ENCODE results near the gene SLC7A9.
"Not testable (repeated sequence)": the region's sequence is repeated elsewhere in the genome, so short reads cannot be mapped to it uniquely, and the experiment has no call there.

Gene SLC7A9

DNA sequence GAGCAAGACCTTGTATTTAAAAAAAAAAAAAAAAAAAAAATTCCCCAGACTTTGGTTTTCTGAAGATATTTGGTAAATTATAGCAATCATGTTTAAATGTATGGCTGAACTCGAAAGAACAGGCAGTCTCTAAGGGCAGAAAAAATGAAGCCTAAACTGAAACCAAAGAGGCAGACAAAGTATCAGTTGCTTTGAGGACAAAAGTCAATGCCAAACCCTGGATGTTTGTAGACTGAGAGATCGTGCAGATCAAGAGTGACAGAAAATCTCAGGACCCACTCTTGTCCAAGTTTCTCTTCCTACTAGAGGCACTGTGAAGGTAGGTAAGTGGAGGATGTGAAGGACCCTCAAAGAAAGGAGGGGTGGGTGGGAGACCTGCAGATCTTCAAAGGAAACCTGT is 11.1 kb upstream of the SLC7A9 start:
- no peak for FAIRE-seq

DNA sequence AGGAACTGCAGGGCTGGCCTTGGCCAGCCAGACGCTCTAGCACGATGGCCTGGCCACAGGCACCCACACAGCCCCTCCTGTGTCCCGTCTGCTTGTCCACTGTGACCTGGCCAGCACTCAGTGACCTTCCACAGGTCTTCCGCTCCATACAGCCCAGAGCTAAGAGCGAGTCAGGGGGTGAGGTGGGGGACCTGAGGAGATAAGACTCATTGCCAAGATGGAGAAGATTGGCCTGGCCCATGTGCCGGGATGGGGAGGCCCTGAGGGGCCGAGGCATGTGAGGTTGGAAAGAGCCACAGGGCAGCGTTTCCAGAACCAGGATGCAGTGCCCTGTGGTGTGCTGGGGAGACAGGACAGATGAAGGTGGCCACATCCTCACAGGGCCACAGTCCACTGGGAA is 10.2 kb upstream of the SLC7A9 start:
- no peak for FAIRE-seq

DNA sequence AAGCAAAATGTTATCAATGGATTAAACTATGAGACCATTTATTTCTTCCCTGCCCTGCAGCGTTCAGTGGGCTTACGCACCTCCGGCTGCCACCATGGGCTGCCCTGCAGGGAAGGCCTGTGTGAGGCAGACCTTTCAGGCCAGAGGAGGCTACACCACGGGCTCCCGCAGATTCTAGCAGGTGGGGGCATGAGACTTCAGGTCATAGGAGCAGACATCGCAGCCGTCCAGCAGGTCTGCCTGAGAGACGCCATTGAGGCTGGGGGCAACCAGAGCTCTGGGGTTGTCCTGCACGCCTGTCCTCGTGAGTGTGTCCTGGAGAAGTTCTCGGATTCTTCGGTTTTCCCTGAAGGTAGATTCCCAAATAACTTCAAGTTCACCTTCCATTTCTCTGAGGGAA is 9.4 kb upstream of the SLC7A9 start:
- no peak for FAIRE-seq

DNA sequence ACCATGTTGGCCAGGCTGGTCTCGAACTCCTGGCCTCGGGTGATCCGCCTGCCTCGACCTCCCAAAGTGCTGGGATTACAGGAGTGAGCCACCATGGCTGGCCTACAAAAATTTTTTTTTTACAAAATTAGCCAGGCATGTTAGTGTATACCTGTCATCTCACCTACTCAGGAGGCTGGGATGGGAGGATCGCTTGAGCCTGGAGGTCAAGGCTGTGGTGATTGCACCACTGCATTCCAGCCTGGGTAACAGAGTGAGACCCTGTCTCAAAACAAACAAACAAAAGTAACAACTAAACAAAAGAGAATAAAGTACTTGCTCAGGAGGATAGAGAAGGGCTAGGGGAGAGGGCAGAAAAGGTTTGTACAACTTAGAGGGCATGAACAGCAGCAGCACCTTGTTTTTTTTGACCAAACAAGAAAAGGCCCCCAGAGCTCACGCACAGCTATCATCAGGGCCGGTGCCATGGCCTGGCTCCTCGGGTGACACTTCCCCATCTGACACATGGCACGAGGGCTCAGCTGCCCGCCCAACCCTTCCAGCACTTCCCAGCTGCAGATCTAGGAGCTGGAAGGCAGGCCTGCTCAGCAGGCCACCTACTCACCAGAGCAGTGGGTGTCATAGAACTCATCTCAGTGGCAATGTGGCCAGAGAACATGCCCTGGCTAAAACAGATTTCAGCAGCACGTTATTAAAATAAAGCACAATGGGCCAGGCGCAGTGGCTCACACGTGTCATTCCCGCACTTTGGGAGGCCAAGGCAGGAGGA is 8.6 kb upstream of the SLC7A9 start:
- FAIRE-seq: no peak

DNA sequence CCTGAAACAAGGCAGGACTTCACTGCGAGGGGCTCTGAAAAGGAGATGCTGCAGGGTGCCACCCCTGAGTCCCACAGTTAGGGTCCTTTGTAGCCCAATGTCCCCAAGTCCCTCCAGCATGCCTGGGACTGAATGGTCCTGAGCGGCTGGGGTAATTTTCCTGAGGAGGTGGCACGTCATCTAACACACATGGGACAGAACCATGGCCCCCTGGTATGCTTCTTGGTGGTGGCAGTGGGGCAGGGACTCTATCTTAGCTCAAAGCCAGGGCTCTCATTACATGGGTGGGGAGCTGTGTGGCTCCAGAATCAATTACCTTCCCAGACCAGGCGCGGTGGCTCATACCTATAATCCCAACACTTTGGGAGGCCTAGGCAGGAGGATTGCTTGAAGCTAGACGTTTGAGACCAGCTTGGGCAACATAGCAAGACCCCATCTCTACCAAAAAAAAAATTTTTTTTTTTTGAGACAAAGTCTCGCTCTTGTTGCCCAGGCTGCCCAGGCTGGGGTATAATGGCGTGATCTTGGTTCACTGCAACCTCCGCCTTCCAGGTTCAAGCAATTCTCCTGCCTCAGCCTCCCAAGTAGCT is 7.9 kb upstream of the SLC7A9 start:
- no peak for FAIRE-seq

DNA sequence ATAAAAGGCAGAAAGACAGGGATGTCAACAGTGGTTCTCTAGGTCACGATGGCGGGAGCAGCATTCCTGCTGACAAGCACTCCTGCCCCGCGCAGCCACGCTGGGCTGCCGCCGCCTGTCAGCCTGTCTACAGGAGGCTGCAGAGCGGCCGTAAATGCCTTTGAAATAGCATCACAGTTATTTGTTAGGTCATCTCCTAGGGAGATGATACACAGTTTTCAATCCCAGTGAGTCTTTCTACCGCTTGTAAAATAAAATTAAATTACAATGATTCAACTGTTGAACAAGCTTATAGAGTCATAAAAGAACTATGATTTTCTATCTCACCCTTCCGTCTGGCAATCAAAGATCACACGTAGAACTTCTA is 7.3 kb upstream of the SLC7A9 start:
- no peak for FAIRE-seq

DNA sequence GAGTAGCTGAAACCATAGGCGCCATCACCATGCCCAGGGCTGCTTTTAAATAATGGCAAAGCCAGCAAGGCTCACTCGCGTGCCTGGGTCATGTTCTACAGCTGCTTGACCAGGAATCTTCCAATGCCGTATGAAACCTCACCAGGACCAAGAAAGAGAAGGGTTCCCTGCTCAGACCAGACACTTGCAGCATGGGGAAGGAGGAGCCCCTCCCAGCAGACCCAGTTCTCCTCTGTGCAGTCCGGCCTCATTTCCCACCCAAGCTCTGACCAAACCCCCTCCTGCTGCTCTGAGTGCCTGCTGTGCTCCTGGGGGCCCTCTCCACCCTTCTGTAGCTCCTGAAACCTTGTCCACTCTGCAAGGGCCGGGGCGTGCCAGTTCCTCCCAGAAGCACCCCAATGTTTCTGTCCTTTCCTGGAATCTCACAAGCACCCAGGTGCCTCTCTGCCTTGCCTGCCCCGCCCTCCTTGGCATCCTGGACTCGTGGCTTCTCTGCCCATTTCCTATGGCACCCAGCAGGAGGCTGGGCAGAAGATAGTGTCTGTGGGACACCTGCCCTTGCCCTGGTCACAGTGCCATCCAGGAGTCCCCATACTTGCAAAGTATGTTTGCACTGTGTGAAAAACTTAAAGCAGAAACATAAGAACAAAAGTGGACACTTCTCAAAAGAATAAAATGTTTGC is 6.8 kb upstream of the SLC7A9 start:
- no peak for FAIRE-seq

DNA sequence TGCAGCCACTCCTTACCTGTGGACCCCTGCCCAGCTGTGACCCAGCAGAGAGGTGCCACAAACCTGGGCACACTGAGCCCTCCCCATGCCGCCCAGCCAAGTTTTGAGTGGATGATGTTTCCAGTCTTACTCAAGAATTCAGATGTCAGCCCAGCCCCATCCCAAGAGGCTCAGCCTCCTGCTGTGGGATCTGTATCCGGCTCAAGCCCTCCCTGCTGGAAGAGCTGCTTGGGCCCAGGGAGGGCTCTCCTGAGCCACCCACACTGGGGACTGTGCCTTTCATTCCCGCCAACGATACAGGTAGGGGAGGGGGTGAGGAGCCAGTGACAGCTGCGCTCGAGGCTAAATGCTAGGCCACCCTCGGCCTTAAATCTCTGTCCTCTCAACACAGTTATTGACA is 5.9 kb upstream of the SLC7A9 start:
- FAIRE-seq: no peak

DNA sequence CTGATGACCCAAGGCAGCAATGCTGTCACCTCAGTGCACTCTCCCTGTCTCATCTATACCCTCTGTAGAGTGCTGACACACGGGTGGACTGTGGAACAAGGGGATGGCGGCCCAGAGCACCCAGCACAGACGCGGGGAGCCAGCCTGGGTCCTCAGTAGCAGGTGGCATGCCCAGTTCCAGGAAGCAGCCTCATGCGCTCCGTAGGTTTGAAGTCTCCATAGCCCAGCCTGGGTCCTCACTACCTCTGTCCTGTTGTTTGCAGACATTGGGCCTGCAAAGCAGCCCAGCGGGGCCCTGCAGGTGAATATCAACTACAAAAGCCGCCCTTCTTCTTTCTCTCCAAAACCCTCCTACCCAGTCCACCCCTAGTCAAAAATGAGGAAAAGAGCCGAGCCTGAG is 5.0 kb upstream of the SLC7A9 start:
- no peak for FAIRE-seq

DNA sequence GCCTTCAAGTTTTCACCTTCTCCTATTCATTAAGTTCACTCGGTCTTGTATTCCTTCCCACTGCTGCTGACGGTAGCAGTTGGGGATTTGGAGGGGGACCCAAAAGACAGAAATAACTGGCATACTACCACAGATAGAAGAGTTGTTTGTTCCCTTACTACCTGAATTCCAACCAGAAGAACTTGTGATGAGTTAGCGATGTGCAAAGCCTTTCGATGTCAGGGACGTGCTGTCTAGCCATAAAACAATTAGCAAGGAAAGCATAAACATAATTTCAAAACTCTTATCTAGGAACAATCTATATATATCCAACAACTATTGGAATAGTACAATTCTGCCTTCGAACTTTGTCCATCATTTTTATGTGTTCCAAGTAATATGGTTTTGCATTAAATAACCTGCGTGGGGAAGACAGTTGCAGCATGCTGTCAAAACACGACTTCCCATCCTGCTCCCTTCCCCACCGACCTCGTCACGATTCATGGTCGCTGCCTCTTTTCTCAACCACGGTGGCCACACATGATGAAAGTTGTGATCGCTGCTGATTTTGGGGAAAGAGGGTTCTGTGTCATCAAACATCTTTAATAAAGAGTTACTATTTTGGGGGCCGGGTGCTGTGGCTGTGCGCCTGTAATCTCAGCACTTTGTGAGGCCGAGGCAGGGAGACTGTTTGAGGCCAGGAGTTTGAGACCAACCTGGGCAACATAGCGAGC is 3.8 kb upstream of the SLC7A9 start:
- FAIRE-seq: no peak

DNA sequence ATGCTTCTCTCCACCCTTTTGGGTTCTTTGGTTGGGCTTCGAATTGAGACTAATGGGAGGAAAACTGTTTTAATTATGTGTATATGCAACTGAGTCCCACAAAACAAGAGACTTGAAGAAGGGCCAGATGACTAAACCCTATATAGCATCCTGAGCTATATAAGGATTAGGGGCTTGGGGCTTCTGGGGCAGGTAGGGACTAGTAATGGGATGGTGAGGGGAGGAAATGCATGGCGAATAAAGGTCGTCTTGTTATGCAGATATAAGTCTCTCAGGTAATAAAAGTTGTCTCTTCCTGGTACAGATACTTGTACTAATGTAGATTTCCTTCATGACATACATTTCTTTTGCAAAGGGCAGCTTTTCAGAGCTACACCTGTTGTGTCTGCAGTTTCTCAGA is 2.8 kb upstream of the SLC7A9 start:
- FAIRE-seq: no peak

DNA sequence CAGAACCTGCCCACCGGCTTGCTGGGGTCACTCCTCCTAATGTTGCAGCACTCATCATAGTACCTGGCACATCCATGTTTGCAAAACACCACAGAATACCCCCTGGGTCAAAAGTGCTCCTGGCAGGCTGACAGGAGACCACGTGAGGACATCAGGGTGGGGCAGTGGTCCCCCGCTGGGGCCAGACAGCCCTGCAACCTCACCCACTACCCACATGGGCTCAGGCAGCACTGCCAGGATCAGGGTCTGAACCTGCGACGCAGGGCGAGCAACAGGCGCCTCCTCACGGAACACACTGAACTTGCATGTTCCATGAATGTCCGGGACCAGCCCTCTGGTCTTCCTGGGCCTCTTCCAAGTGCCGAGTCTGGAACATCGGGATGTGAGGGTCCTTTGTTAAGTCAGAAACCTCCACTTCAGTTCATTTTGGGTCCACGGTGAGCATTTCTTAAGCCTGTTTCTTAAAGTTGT is 1.4 kb upstream of the SLC7A9 start:
- FAIRE-seq: no peak

DNA sequence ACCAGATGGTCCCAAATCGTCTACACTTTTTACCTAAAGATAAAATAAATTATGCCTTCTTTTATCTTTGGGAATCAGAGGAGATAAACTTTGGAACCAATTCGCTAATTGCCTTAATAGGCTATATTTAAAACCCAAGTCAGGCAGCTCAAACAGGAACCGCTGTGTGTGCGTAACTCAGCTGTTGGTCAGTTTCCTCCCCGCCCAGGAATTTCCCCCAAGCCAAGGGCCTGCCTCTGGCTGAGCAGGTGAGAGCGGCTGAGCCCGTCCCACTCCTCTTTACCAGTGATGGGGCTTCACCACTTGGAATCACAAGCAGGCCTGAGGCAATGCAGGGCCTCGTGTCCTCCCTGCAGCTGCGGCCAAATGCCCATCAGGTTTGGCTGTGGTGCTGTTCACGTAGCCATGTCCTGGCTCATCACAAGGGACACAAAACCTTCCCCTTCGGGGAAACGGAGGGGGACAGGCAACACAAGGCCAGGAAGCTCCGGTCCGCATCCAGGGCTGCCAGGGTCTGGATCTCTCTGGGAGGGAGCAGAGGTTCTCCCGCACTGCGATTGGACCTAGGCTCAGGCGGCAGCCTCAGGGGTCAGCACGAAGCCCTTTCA is 503 bp upstream of the SLC7A9 start:
- no peak for FAIRE-seq

DNA sequence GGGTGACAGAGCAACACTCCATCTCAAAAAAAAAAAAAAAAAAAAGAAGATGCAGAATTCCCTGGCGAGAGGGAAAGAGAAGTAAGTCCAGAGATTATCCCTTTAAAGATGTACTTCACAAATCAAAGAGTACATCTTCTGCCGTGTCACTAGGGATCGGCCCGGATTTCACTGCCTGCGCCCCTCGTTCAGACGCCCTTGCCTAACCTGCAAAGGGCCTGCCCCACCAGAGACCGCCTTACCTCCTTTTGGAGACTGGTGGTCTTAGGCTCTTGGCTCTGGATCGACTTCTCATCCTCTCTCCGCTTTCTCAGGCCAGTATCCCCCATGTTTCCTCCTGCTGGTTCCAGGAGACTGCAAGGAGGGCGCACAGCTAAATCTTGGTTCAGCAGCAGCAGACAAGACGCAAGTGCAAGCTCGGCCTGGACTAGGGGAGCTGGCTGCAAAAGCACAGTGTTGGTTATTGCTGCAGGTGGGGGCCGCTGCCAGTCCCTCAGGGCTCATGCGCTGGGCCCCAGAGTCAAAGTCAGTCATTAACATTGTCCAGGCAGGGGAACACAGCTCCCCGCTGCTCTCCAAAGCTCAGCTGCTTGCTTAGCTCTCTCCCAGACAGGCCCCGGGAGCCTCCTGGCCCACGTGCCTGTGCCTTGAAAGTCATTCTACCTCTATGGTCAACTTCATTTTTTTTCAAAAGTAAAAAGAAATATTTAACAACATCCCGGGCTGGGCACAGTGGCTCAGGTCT is 1.2 kb downstream of the SLC7A9 start:
- no peak for FAIRE-seq

DNA sequence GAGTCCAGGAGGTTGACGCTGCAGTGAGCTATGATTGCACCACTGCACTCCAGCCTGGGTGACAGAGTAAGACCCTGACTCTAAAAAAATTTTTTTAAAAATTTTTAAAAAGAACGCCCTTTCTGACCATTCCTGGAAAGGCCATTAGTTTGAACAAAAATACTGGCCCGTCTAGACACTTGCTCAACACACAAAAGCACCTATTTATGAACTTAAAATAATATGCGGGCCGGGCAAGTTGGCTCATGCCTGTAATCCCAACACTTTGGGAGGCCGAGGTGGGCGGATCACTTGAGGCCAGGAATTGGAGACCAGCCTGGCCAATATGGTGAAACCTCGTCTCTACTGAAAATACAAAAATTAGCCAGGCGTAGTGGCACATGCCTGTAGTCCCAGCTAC is 2.1 kb downstream of the SLC7A9 start:
- FAIRE-seq: not testable (repeated sequence)

DNA sequence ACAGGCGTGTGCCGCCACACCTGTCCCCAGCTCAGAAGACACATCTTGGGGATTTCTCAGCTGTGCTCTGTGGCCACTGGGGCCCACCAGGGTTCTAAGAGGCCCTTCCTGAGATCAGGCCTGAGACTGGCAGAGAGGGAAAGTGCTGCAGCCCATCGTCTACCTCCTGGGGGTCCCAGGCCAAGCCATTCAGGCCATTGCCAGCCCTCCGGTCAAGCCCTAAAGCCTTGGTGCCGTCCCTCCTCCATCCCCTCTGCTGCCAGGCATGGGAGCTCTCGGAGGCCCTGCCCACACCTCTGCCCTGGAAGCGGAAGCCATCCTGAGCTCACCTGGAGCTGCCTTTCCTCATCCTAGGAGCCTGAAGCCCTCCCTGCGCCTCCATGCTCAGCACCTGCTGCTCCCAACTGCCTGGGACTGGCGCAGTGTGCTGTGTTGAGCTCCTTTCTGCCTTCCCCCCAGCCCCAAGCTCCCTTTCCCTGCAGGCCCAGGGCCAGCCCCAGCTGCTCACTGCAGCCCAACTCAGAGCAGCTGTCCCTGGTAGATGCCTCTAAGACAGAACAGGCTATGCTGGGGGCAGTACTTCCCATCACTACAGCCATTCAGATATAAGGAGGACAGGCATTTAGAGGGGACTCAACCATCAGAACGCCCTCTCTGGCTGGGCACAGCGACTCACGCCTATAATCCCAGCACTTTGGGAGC is 2.9 kb downstream of the SLC7A9 start:
- FAIRE-seq: no peak

DNA sequence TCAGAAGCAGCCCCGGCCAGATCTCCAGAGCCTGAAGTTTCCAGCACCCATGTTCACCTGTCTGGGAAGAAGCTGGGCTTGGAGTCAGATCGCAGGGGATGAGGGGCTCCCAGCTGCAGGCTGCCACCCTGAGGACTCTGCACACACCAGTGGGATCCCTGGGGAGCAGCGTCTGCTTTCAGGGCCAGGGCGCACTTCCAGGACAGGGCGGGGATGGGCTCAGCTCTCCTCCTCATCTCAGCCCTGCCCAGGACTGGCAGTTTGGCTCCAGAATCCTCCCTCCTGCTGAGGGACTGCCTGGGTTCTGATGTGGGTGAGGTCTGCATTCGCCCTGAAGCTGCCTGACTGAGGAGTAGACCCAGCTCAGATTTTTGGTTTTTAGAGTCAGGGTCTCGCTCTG is 3.5 kb downstream of the SLC7A9 start:
- FAIRE-seq: no peak

DNA sequence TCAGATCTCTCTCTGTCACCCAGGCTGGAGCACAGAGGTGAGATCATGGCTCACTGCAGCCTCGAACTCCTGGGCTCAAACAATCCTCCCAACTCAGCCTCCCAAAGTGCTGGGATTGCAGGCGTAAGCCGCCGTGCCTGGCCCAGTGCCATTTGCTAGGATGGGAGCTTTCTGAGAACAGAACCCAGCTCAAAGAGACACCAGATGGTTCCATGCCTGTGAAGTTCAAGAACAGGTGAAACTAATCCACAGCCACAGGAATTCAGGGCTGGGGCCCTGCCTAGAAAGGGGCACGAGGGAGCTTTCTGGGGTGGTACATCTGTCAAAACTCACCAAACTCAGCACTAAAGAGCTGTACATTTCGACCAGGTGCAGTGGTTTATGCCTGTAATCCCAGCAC is 4.2 kb downstream of the SLC7A9 start:
- FAIRE-seq: no peak

DNA sequence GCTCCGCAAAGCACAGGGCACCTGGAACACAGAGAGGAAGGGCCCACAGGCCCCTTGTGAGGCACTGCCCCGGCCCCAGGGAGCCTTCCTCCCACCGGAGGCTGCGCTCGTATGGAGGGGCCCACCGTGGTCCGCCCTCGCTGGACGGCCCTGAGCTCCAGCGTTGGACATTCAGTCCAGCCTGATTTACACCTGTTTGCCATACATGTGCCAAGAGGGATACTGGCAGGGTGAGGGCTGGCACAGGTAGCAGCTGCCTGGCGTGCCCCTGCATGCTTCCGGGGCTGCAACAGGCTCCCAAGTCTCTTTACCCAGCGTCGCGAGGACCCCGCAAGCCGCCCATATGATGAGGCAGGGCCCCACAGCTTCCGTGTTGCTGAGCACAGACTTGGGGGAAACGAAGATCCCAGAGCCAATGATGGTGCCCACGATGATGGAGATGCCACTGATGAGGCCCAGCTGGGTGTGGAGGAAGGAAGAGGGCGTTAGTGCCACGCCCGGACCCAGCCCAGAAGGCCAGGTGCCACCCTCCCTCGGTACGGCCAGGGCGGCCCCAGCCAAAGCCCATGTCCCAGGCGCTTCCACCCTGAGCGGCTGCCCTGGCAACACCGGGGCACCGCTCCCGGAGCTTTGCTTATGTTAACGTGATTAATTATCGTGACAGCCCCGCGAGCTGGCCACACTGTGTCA is 5.1 kb downstream of the SLC7A9 start:
- no peak for FAIRE-seq

DNA sequence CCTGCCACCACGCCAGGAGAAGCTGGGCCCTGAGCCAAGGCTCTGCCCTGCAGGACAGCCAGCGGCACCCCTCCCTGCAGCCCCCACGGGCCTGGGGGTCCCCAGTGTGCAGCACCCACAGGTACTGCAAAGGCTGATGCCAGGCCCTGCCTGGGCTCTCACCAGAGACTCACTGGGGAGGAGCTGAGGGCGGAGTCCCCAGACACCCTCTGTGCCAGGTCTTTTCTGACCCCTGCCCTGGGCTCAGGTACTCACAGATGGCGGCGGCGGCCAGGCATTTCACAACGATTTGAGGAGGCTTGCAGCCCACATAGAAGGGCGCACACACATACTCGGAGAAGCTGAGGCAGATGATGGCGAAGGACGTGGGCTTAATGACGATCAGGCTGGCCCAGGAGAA is 5.7 kb downstream of the SLC7A9 start:
- FAIRE-seq: no peak

DNA sequence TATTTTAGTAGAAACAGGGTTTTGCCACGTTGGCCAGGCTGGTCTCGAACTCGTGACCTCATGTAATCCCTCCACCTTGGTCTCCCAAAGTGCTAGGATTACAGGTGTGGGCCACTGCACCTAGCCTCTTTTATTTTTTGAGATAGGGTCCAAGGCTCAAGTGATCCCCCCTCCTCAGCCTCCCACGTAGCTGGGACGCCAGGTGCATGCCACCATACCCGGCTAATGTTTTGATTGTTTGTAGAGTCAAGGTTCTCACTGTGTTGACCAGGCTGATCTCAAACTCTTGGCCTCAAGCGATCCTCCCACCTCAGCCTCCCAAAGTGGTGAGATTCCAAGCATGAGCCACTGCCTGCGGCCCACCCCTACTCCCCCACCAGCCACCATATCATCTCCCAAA is 6.3 kb downstream of the SLC7A9 start:
- FAIRE-seq: no peak
